HEK293 (cell line): ENCODE results near the gene OTUD3.

Source experiments
- CTCF ChIA-PET: fragments of 350-600 bp; formaldehyde crosslinking; extraction: SDS; loops from one replicate; lab custom pipeline; 2021; ENCODE audit warnings: antibody characterized with exemption; lab: Yijun Ruan, JAX
- POLR2A ChIA-PET: fragments of 300-600 bp; formaldehyde crosslinking; extraction: SDS; loops from one replicate; lab custom pipeline; 2020; ENCODE audit warnings: antibody characterized with exemption, inconsistent platforms; lab: Yijun Ruan, JAX
- H3K27ac ChIP-seq: fragments of 200-500 bp; sonication (Bioruptor generic); 2 replicates; pipeline ENCODE4 v1.5.1; 2014; ENCODE audit warnings: low read depth, low read length, control low read depth, inconsistent platforms; ENCODE audit errors: extremely low read depth
- H3K36me3 ChIP-seq, 2 experiments: fragments of 200-500 bp in 1 of 2; sonication (Bioruptor generic) in 1 of 2; 1 replicate in 1 of 2; 2 replicates in 1 of 2; pipeline ENCODE4 v1.5.1; 2014 to 2017; ENCODE audit warnings: inconsistent platforms in 2 of 2, low read length in 2 of 2; ENCODE audit not compliant: control insufficient read depth in 2 of 2, insufficient read depth in 1 of 2
- H3K4me1 ChIP-seq: fragments of 200-500 bp; sonication (Bioruptor generic); 2 replicates; pipeline ENCODE4 v1.5.1; 2014; ENCODE audit warnings: mild to moderate bottlenecking, low read length, inconsistent platforms; ENCODE audit not compliant: control insufficient read depth, insufficient read depth
- H3K4me3 ChIP-seq: 2 replicates; pipeline ENCODE4 v1.5.1; 2011; ENCODE audit warnings: low read depth, mild to moderate bottlenecking, control low read depth, low read length, moderate library complexity
- H3K9me3 ChIP-seq: fragments of 200-500 bp; sonication (Bioruptor generic); 2 replicates; pipeline ENCODE4 v1.5.1; 2014; ENCODE audit warnings: low read depth, low read length, inconsistent platforms; ENCODE audit not compliant: control insufficient read depth, insufficient read depth
- BCL11B ChIP-seq: fragments of 450-650 bp; formaldehyde crosslinking; IDR thresholded peaks from 2 replicates; pipeline ENCODE4 v1.5.1; 2016; ENCODE audit warnings: low read depth, missing biosample characterization, missing genetic modification characterization
- MEIS1 ChIP-seq: sonication (generic); formaldehyde crosslinking; IDR thresholded peaks from 2 replicates; pipeline ENCODE4 v1.8.1; 2022; ENCODE audit warnings: missing genetic modification reagents, mild to moderate bottlenecking, borderline replicate concordance
- ZEB2 ChIP-seq: fragments of 450-650 bp; formaldehyde crosslinking; IDR thresholded peaks from 2 replicates; pipeline ENCODE4 v1.5.1; 2016; ENCODE audit warnings: missing biosample characterization, missing genetic modification characterization
- ZFP69B ChIP-seq: fragments of 450-650 bp; formaldehyde crosslinking; IDR thresholded peaks from 2 replicates; pipeline ENCODE4 v1.5.1; 2016; ENCODE audit warnings: missing biosample characterization, missing genetic modification characterization
- ZNF132 ChIP-seq: fragments of 450-650 bp; formaldehyde crosslinking; IDR thresholded peaks from 2 replicates; pipeline ENCODE4 v1.5.1; 2017; ENCODE audit warnings: missing biosample characterization, missing genetic modification characterization, borderline replicate concordance
- ZNF24 ChIP-seq: fragments of 450-650 bp; formaldehyde crosslinking; IDR thresholded peaks from 2 replicates; pipeline ENCODE4 v1.5.1; 2016; ENCODE audit warnings: missing biosample characterization, missing genetic modification characterization
- ZNF37A ChIP-seq: fragments of 450-650 bp; IDR thresholded peaks from 2 replicates; pipeline ENCODE4 v1.5.1; 2018; ENCODE audit warnings: missing biosample characterization, missing genetic modification characterization
- ZNF391 ChIP-seq: fragments of 450-650 bp; formaldehyde crosslinking; IDR thresholded peaks from 2 replicates; pipeline ENCODE4 v1.5.1; 2016; ENCODE audit warnings: low read depth, missing biosample characterization, missing genetic modification characterization, borderline replicate concordance
- ZNF394 ChIP-seq: fragments of 450-650 bp; formaldehyde crosslinking; IDR thresholded peaks from 2 replicates; pipeline ENCODE4 v1.5.1; 2016; ENCODE audit warnings: missing biosample characterization, missing genetic modification characterization, mild to moderate bottlenecking, moderate library complexity, borderline replicate concordance
- ZNF404 ChIP-seq: fragments of 450-650 bp; formaldehyde crosslinking; IDR thresholded peaks from 2 replicates; pipeline ENCODE4 v1.5.1; 2017; ENCODE audit warnings: missing biosample characterization, missing genetic modification characterization
- ZNF48 ChIP-seq: fragments of 450-650 bp; formaldehyde crosslinking; IDR thresholded peaks from 2 replicates; pipeline ENCODE4 v1.5.1; 2016; ENCODE audit warnings: missing biosample characterization, missing genetic modification characterization
- ZNF514 ChIP-seq: fragments of 450-650 bp; formaldehyde crosslinking; IDR thresholded peaks from 2 replicates; pipeline ENCODE4 v1.5.1; 2016; ENCODE audit warnings: missing biosample characterization, missing genetic modification characterization
- ZNF530 ChIP-seq: fragments of 450-650 bp; formaldehyde crosslinking; IDR thresholded peaks from 2 replicates; pipeline ENCODE4 v1.5.1; 2016; ENCODE audit warnings: low read depth, missing biosample characterization, missing genetic modification characterization
- ZNF560 ChIP-seq: fragments of 450-650 bp; formaldehyde crosslinking; IDR thresholded peaks from 2 replicates; pipeline ENCODE4 v1.5.1; 2017; ENCODE audit warnings: missing biosample characterization, missing genetic modification characterization, borderline replicate concordance
- ZNF624 ChIP-seq: fragments of 450-650 bp; formaldehyde crosslinking; IDR thresholded peaks from 2 replicates; pipeline ENCODE4 v1.5.1; 2017; ENCODE audit warnings: missing biosample characterization, missing genetic modification characterization
- ZNF654 ChIP-seq: fragments of 450-650 bp; formaldehyde crosslinking; IDR thresholded peaks from 2 replicates; pipeline ENCODE4 v1.5.1; 2016; ENCODE audit warnings: low read depth, missing biosample characterization, missing genetic modification characterization
- ZNF660 ChIP-seq: fragments of 450-650 bp; IDR thresholded peaks from 2 replicates; pipeline ENCODE4 v1.5.1; 2018; ENCODE audit warnings: missing biosample characterization, mild to moderate bottlenecking, missing genetic modification characterization
- ZNF701 ChIP-seq: fragments of 450-650 bp; formaldehyde crosslinking; IDR thresholded peaks from 2 replicates; pipeline ENCODE4 v1.5.1; 2016; ENCODE audit warnings: missing biosample characterization, missing genetic modification characterization
- ZNF785 ChIP-seq: fragments of 450-650 bp; formaldehyde crosslinking; IDR thresholded peaks from 2 replicates; pipeline ENCODE4 v1.5.1; 2016; ENCODE audit warnings: missing biosample characterization, missing genetic modification characterization
- ZSCAN23 ChIP-seq: fragments of 450-650 bp; formaldehyde crosslinking; IDR thresholded peaks from 2 replicates; pipeline ENCODE4 v1.5.1; 2016; ENCODE audit warnings: missing biosample characterization, missing genetic modification characterization
- TF ChIP-seq, protein P1 (sequence below): fragments of 450-650 bp; formaldehyde crosslinking; conservative IDR thresholded peaks from 2 replicates; pipeline ENCODE4 v1.5.1; 2016; ENCODE audit warnings: low read depth, missing biosample characterization, missing genetic modification characterization
- TF ChIP-seq, protein P2 (sequence below): fragments of 450-650 bp; formaldehyde crosslinking; IDR thresholded peaks from 2 replicates; pipeline ENCODE4 v1.5.1; 2017; ENCODE audit warnings: missing biosample characterization, missing genetic modification characterization

The OTUD3 gene

DNA sequence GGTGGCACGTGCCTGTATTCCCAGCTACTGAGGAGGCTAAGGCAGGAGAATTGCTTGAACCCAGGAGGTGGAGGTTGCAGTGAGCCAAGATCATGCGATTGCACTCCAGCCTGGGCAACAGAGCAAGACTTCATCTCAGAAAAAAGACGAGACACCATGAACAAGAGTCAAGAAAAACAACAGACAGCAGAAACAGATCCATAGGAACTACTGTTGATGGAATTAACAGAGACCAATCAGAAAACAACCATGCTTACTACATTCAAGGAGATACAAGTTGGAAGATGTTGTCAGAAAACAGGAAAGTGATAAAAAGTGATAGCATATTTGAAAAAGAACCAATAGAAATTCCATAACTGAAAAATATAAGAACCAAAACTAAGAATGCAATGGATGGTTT, 19.3 kb upstream of the OTUD3 start (continued):
- TF ChIP-seq, protein P1, sequence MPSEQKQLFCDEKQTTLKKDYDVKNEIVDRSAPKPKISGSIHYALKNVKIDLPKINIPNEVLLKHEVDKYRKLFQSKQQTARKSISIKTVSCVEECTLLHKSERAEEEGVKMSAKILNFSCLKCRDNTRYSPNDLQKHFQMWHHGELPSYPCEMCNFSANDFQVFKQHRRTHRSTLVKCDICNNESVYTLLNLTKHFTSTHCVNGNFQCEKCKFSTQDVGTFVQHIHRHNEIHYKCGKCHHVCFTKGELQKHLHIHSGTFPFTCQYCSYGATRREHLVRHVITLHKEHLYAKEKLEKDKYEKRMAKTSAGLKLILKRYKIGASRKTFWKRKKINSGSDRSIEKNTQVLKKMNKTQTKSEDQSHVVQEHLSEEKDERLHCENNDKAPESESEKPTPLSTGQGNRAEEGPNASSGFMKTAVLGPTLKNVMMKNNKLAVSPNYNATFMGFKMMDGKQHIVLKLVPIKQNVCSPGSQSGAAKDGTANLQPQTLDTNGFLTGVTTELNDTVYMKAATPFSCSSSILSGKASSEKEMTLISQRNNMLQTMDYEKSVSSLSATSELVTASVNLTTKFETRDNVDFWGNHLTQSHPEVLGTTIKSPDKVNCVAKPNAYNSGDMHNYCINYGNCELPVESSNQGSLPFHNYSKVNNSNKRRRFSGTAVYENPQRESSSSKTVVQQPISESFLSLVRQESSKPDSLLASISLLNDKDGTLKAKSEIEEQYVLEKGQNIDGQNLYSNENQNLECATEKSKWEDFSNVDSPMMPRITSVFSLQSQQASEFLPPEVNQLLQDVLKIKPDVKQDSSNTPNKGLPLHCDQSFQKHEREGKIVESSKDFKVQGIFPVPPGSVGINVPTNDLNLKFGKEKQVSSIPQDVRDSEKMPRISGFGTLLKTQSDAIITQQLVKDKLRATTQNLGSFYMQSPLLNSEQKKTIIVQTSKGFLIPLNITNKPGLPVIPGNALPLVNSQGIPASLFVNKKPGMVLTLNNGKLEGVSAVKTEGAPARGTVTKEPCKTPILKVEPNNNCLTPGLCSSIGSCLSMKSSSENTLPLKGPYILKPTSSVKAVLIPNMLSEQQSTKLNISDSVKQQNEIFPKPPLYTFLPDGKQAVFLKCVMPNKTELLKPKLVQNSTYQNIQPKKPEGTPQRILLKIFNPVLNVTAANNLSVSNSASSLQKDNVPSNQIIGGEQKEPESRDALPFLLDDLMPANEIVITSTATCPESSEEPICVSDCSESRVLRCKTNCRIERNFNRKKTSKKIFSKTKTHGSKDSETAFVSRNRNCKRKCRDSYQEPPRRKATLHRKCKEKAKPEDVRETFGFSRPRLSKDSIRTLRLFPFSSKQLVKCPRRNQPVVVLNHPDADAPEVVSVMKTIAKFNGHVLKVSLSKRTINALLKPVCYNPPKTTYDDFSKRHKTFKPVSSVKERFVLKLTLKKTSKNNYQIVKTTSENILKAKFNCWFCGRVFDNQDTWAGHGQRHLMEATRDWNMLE (tag by site-specific recombination) = no peak
- TF ChIP-seq ZNF701 (tag by site-specific recombination) (no peak), BCL11B (tag by site-specific recombination) (no peak), ZNF394 (tag by site-specific recombination) (no peak)

DNA sequence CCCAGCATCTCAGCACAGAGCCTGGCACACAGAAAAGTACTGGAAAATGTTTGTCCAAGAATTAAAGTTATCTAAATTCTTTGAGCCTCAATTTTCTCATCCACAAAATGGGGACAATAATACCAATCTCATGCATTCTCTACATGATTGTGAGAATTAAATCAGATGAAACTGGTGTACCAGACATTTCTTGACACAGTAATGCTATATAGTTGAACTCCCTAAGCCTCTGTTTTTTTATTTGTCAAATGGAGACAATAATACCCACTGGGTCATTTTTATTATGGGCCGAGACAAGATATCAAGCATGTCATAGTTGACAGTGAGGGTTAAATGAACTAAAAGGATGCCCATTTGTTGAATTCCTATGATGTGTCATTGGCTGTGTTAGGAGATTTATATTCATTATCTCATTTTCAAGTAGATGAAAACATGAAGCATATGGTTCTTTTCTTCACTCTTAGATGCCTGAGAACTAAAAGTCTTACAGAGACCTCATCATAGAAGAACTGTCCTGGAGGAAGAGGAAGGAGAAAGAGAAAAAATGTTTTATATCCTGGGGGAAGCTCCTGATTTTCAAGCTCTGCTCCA, 17.5 kb upstream of the OTUD3 start:
- no peaks in the 10 kb centered on the region for H3K4me1 ChIP-seq
- no peak overlapping the region for H3K4me3 ChIP-seq
- POLR2A ChIA-PET = no interaction called here
- no peaks in the 10 kb centered on the region for H3K9me3 ChIP-seq
- no peaks in the 10 kb centered on the region for H3K36me3 ChIP-seq
- CTCF ChIA-PET = interaction anchor here (0.8 kb wide), 1 partner anchor 57 kb away, joined by 3 read pairs; no protein-coding TSS in a partner anchor
- TF ChIP-seq ZNF785 (no peak), ZSCAN23 (tag by site-specific recombination) (no peak), ZNF654 (tag by site-specific recombination) (no peak), ZNF530 (no peak), ZNF24 (tag by site-specific recombination) (no peak), ZNF48 (no peak), ZNF37A (tag by site-specific recombination) (no peak), ZEB2 (no peak), ZNF404 (tag by site-specific recombination) (no peak), ZNF514 (tag by site-specific recombination) (no peak), ZNF560 (tag by site-specific recombination) (no peak), BCL11B (tag by site-specific recombination) (no peak), ZFP69B (tag by site-specific recombination) (no peak), ZNF660 (tag by site-specific recombination) (no peak), MEIS1 (CRISPR knock-in tag) (no peak), ZNF132 (tag by site-specific recombination) (no peak), ZNF391 (tag by site-specific recombination) (no peak), ZNF624 (tag by site-specific recombination) (no peak)
- TF ChIP-seq, protein P2, sequence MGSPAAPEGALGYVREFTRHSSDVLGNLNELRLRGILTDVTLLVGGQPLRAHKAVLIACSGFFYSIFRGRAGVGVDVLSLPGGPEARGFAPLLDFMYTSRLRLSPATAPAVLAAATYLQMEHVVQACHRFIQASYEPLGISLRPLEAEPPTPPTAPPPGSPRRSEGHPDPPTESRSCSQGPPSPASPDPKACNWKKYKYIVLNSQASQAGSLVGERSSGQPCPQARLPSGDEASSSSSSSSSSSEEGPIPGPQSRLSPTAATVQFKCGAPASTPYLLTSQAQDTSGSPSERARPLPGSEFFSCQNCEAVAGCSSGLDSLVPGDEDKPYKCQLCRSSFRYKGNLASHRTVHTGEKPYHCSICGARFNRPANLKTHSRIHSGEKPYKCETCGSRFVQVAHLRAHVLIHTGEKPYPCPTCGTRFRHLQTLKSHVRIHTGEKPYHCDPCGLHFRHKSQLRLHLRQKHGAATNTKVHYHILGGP = no peak
- H3K27ac ChIP-seq = no peak overlapping the region
